DND-41 (cell line): ENCODE measurements around the gene CERK.
A peak's percentile ranks its signal among the peaks of the same experiment; 100 is the strongest.

Experiments
- ATAC-seq: fragments of 200-7000 bp; cut with Tn5 transposase; 3 replicates; pipeline ENCODE4 v1.9.1; 2021; ENCODE audit warnings: low read depth; ENCODE audit not compliant: insufficient read depth
- DNase-seq: peaks from one replicate; pipeline ENCODE4 v3.0.0-alpha.2; 2020
- H2AFZ ChIP-seq: 2 replicates; pipeline ENCODE4 v1.6.0; 2012; ENCODE audit warnings: low read depth, low read length
- H3K27ac ChIP-seq: 2 replicates; pipeline ENCODE4 v1.5.1; 2012; ENCODE audit warnings: low read length, inconsistent platforms
- H3K27me3 ChIP-seq: fragments of 200-600 bp; sonication (generic); 2 replicates; pipeline ENCODE4 v1.6.0; 2012; ENCODE audit warnings: low read length, mild to moderate bottlenecking, inconsistent platforms; ENCODE audit not compliant: insufficient read depth, poor library complexity
- H3K36me3 ChIP-seq: 2 replicates; pipeline ENCODE4 v1.5.1; 2012; ENCODE audit warnings: low read length, inconsistent platforms; ENCODE audit not compliant: insufficient read depth
- H3K4me1 ChIP-seq: 2 replicates; pipeline ENCODE4 v1.5.1; 2012; ENCODE audit warnings: mild to moderate bottlenecking, low read length; ENCODE audit not compliant: insufficient read depth
- H3K4me2 ChIP-seq: 2 replicates; pipeline ENCODE4 v1.6.0; 2012; ENCODE audit warnings: mild to moderate bottlenecking, moderate library complexity, low read length, inconsistent platforms; ENCODE audit not compliant: insufficient read depth
- H3K4me3 ChIP-seq, 2 experiments: fragments of 200-600 bp in 1 of 2; shearing (Covaris generic) in 1 of 2; 2 replicates each; pipeline ENCODE4 v1.5.1; 2012 to 2016; ENCODE audit warnings: inconsistent platforms in 2 of 2, low read length in 2 of 2, mild to moderate bottlenecking in 2 of 2, low read depth in 1 of 2, moderate library complexity in 1 of 2
- H3K79me2 ChIP-seq: 2 replicates; pipeline ENCODE4 v1.6.0; 2012; ENCODE audit warnings: low read length, inconsistent platforms; ENCODE audit not compliant: insufficient read depth
- H3K9ac ChIP-seq: 2 replicates; pipeline ENCODE4 v1.6.0; 2012; ENCODE audit warnings: low read depth, mild to moderate bottlenecking, inconsistent platforms, low read length, moderate library complexity
- H3K9me3 ChIP-seq: 2 replicates; pipeline ENCODE4 v1.5.1; 2012; ENCODE audit warnings: low read length, moderate library complexity, mild to moderate bottlenecking, inconsistent platforms; ENCODE audit not compliant: insufficient read depth, severe bottlenecking
- H4K20me1 ChIP-seq: 2 replicates; pipeline ENCODE4 v1.6.0; 2012; ENCODE audit warnings: low read length; ENCODE audit not compliant: insufficient read depth
- EZH2 ChIP-seq: IDR thresholded peaks from 3 replicates; pipeline ENCODE4 v1.6.1; 2012; ENCODE audit warnings: borderline replicate concordance, low read depth, mild to moderate bottlenecking, moderate library complexity, low read length, inconsistent platforms; ENCODE audit not compliant: severe bottlenecking
- TF ChIP-seq, protein P1 (sequence below): IDR thresholded peaks from 2 replicates; pipeline ENCODE4 v1.5.1; 2012; ENCODE audit warnings: borderline replicate concordance, low read length, moderate library complexity, mild to moderate bottlenecking; ENCODE audit not compliant: poor library complexity, severe bottlenecking; ENCODE audit errors: extremely low read depth

Gene CERK

GRCh38 chr22:46749682-46750529 lies 11.9 kb upstream of the CERK start:
- ATAC-seq (no peak), DNase-seq (no peak)
- Histone ChIP-seq H3K79me2 (no peaks in the 10 kb centered on the region), H3K27ac (peak overlapping the region; percentile 70), H3K4me1 (peaks cover 16% of the 10 kb centered on the region), H3K9ac (peak overlapping the region; percentile 23), H3K9me3 (peaks cover 1% of the 10 kb centered on the region), H3K4me2 (peak overlapping the region; percentile 38), H4K20me1 (no peaks in the 10 kb centered on the region), H3K27me3 (no peaks in the 10 kb centered on the region), H2AFZ (peak overlapping the region; percentile 59), H3K36me3 (no peaks in the 10 kb centered on the region), H3K4me3 (peak overlapping the region in 1 of 2 experiments; percentile 8; a peak in 1 of 4 replicates)
- TF ChIP-seq, protein P1, sequence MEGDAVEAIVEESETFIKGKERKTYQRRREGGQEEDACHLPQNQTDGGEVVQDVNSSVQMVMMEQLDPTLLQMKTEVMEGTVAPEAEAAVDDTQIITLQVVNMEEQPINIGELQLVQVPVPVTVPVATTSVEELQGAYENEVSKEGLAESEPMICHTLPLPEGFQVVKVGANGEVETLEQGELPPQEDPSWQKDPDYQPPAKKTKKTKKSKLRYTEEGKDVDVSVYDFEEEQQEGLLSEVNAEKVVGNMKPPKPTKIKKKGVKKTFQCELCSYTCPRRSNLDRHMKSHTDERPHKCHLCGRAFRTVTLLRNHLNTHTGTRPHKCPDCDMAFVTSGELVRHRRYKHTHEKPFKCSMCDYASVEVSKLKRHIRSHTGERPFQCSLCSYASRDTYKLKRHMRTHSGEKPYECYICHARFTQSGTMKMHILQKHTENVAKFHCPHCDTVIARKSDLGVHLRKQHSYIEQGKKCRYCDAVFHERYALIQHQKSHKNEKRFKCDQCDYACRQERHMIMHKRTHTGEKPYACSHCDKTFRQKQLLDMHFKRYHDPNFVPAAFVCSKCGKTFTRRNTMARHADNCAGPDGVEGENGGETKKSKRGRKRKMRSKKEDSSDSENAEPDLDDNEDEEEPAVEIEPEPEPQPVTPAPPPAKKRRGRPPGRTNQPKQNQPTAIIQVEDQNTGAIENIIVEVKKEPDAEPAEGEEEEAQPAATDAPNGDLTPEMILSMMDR: no peak
- TF ChIP-seq EZH2: no peak

GRCh38 chr22:46748908-46749675 lies 11.0 kb upstream of the CERK start:
- no peaks in the 10 kb centered on the region for H4K20me1 ChIP-seq
- TF ChIP-seq, protein P1: no peak
- TF ChIP-seq EZH2: no peak
- H3K4me3 ChIP-seq: peak overlapping the region in 1 of 2 experiments; percentile 8; a peak in 1 of 4 replicates
- no peaks in the 10 kb centered on the region for H3K79me2 ChIP-seq
- H3K9ac ChIP-seq: peak overlapping the region; percentile 23
- H2AFZ ChIP-seq: peak overlapping the region; percentile 59
- H3K4me1 ChIP-seq: peaks cover 16% of the 10 kb centered on the region
- ATAC-seq (peak; percentile 90), DNase-seq (peak; percentile 71)
- H3K9me3 ChIP-seq: no peaks in the 10 kb centered on the region
- no peaks in the 10 kb centered on the region for H3K27me3 ChIP-seq
- H3K27ac ChIP-seq: peak overlapping the region; percentile 70
- peak overlapping the region; percentile 38 for H3K4me2 ChIP-seq
- H3K36me3 ChIP-seq: no peaks in the 10 kb centered on the region

- Histone ChIP-seq H3K9me3 (no peaks in the 10 kb centered on the region), H3K4me1 (peaks cover 16% of the 10 kb centered on the region)
- ATAC-seq: no peak
These were observed 10.3 kb upstream of the CERK start for GRCh38 chr22:46748206-46748907.

More at GRCh38 chr22:46748206-46748907, 10.3 kb upstream of the CERK start:
- Histone ChIP-seq H3K79me2 (no peaks in the 10 kb centered on the region), H3K36me3 (no peaks in the 10 kb centered on the region), H3K9ac (peak overlapping the region; percentile 23; the same call in 1 of the 2 replicates), H3K27ac (peak overlapping the region; percentile 70), H2AFZ (no peak overlapping the region), H3K4me3 (no peak overlapping the region), H3K27me3 (no peaks in the 10 kb centered on the region), H4K20me1 (no peaks in the 10 kb centered on the region), H3K4me2 (peak overlapping the region; percentile 38; the same call in 1 of the 2 replicates)
- no peak for DNase-seq
- TF ChIP-seq, protein P1: no peak
- TF ChIP-seq EZH2: no peak
